Ovary (tissue), 9 donors: ENCODE data around the gene PEAK1. TPM values are rescaled to one million over a fixed set of nuclear protein-coding genes. Genes with fewer than 3 reads are reported as not detected.

ENCODE experiments used
- DNase-seq, 5 donors: peaks; one replicate each; pipeline ENCODE4 v3.0.0-alpha.2; 2019 to 2020
- H3K27ac ChIP-seq, 2 donors: fragments of 200-600 bp; one replicate each; pipeline versions ENCODE4 v1.5.1 to v1.8.0; 2019 to 2022
- H3K27me3 ChIP-seq: fragments of 200-600 bp; one replicate; pipeline ENCODE4 v1.8.0; 2022
- H3K36me3 ChIP-seq: fragments of 200-600 bp; sonication (generic); one replicate; pipeline ENCODE4 v1.5.1; 2019
- H3K4me1 ChIP-seq: one replicate; pipeline ENCODE4 v1.8.1; 2013; ENCODE audit warnings: mild to moderate bottlenecking, moderate library complexity; ENCODE audit not compliant: insufficient read depth
- H3K4me3 ChIP-seq: fragments of 200-600 bp; sonication (generic); one replicate; pipeline ENCODE4 v1.5.1; 2017
- H3K9me3 ChIP-seq, 2 donors: fragments of 200-600 bp in 1 of 2; sonication (generic) in 1 of 2; one replicate each; pipeline versions ENCODE4 v1.5.1 to v1.8.1; 2013 to 2019; ENCODE audit warnings: mild to moderate bottlenecking in 1 of 2, moderate library complexity in 1 of 2
- CTCF ChIP-seq, 3 donors: fragments of 450-650 bp in 2 of 3; fragments of 200-600 bp in 1 of 3; IDR thresholded peaks; one replicate each; pipeline versions ENCODE4 v1.5.1 to v1.8.0; 2016 to 2022; ENCODE audit warnings: antibody characterized with exemption in 3 of 3, mild to moderate bottlenecking in 1 of 3
- EP300 ChIP-seq: sonication (generic); formaldehyde crosslinking; IDR thresholded peaks from one replicate; pipeline ENCODE4 v1.6.1; 2017; ENCODE audit warnings: antibody characterized with exemption
- POLR2A ChIP-seq: fragments of 450-650 bp; IDR thresholded peaks from one replicate; pipeline ENCODE4 v1.6.1; 2017; ENCODE audit warnings: antibody characterized with exemption, mild to moderate bottlenecking, moderate library complexity
- WGBS, 3 donors: extraction: QIAGEN DNeasy Blood & Tissue Kit in 1 of 3; methylation state at CpG; one replicate each; pipeline versions ENCODE4 v1.1.5 to v1.1.7; 2013 to 2017; 5-methylcytosine and 5-hydroxymethylcytosine counted together
- intact Hi-C, 4 donors: fragments of 100-400 bp; cut with DNase I; formaldehyde crosslinking; loops; one replicate each; pipeline versions ENCODE4 v1.11.0 to v1.15.1; 2022 to 2023
- polyA plus RNA-seq, 2 donors: library from polyadenylated mRNA; stranded (reverse); fragments of 200-250 nt in 1 of 2; fragments of 350-450 nt in 1 of 2; fragmentation: Illumina TruSeq in 1 of 2; extraction: RNeasy Lipid Tissue Mini Kit (QIAGEN cat#74804) in 1 of 2; gene quantifications; one replicate each; pipeline ENCODE4 v1.2.3, GENCODE V29; 2013 to 2014
- total RNA-seq, 7 donors: library from RNA; depleted of rRNA in 2 of 7; stranded (reverse); fragments of >200 nt in 2 of 7; fragmentation: NEBNext Ultra II Directional in 3 of 7; extraction: Animal tissue kit (Norgen Biotek cat#: 25700) in 3 of 7; gene quantifications; one replicate each; pipeline versions ENCODE4 v1.1.0 to v1.2.4, GENCODE V29; 2016 to 2023
- donor health status: DM: no; HTN: no; CAD: no; lungs with moderate emphysema.
- donor health status: DM: no; HTN: no; CAD: no.
- donor health status: Bipolar disorder and iron deficiency.
- donor health status: DM: yes; HTN: yes; CAD: no.
- donor health status: DM: no; HTN: no; CAD: no.
- donor health status: DM: yes; HTN: yes; CAD: no.

Gene PEAK1
- total and polyA plus RNA-seq, 9 donors: 6.6 to 48.4 (median 41.4) TPM

GRCh38 chr15:77327844-77328529 lies 91.9 kb downstream of the PEAK1 start:
- Histone ChIP-seq H3K9me3 (no peaks in the 10 kb centered on the region), H3K27ac (no peak overlapping the region), H3K36me3 (no peaks in the 10 kb centered on the region), H3K4me1 (peaks cover 5% of the 10 kb centered on the region), H3K27me3 (no peaks in the 10 kb centered on the region), H3K4me3 (no peak overlapping the region)
- DNase-seq: no peak
- TF ChIP-seq CTCF (IDR thresholded peaks at IDR 0.05) (no peak), EP300 (no peak), POLR2A (no peak)
- intact Hi-C loops: no loop called here
- 50 to 61% (median 54%) methylated on average over 3 of the region's 3 CpGs for WGBS, 3 donors

- no peak for DNase-seq
- TF ChIP-seq CTCF (IDR thresholded peaks at IDR 0.05) (no peak), EP300 (no peak), POLR2A (no peak)
- H3K4me3 ChIP-seq: no peak overlapping the region
- H3K27ac ChIP-seq: no peak overlapping the region
- no peaks in the 10 kb centered on the region for H3K9me3 ChIP-seq
- no peaks in the 10 kb centered on the region for H3K27me3 ChIP-seq
- intact Hi-C loops: no loop called here
- H3K4me1 ChIP-seq: peaks cover 5% of the 10 kb centered on the region
- H3K36me3 ChIP-seq: no peaks in the 10 kb centered on the region
- WGBS, 3 donors: 50 to 75% (median 57%) methylated on average over 2 of the region's 2 CpGs
Measured at GRCh38 chr15:77327168-77327567, 92.7 kb downstream of the PEAK1 start.

GRCh38 chr15:77326366-77326765 lies 93.5 kb downstream of the PEAK1 start:
- 28 to 32% (median 29%) methylated on average over 2 of the region's 2 CpGs for WGBS, 3 donors
- Histone ChIP-seq H3K4me3 (no peak overlapping the region), H3K36me3 (no peaks in the 10 kb centered on the region), H3K4me1 (peaks cover 5% of the 10 kb centered on the region), H3K27ac (no peak overlapping the region), H3K27me3 (no peaks in the 10 kb centered on the region), H3K9me3 (no peaks in the 10 kb centered on the region)
- TF ChIP-seq POLR2A: no peak
- TF ChIP-seq CTCF (IDR thresholded peaks at IDR 0.05): no peak
- TF ChIP-seq EP300: no peak
- intact Hi-C loops: no loop called here
- no peak for DNase-seq

- no peak for TF ChIP-seq POLR2A
- no peak for TF ChIP-seq EP300
- no peak for TF ChIP-seq CTCF (IDR thresholded peaks at IDR 0.05)
- no peak overlapping the region for H3K4me3 ChIP-seq
- peaks cover 3% of the 10 kb centered on the region for H3K4me1 ChIP-seq
- intact Hi-C loops: no loop called here
- no peak for DNase-seq
- no peaks in the 10 kb centered on the region for H3K36me3 ChIP-seq
- no peaks in the 10 kb centered on the region for H3K27me3 ChIP-seq
- no peak overlapping the region for H3K27ac ChIP-seq
- H3K9me3 ChIP-seq: no peaks in the 10 kb centered on the region
- 24 to 50% (median 26%) methylated on average over 1 of the region's 1 CpG for WGBS, 3 donors
Measured at GRCh38 chr15:77312523-77312922, 107.4 kb downstream of the PEAK1 start.
